GM21723 (cell line): ENCODE data around the gene TARS1.
"Not testable (repeated sequence)": the region's sequence is repeated elsewhere in the genome, so short reads cannot be mapped to it uniquely, and the experiment has no call there.

Experiments used
- ATAC-seq: cut with Tn5 transposase; IDR thresholded peaks from one replicate; pipeline ENCODE4 v1.9.1; 2021; ENCODE audit warnings: mild to moderate bottlenecking, moderate library complexity; ENCODE audit not compliant: unreplicated experiment

TARS1 gene

GRCh38 chr5:33482335-33482734, 41.6 kb downstream of the TARS1 start:
- ATAC-seq: no peak

DNA sequence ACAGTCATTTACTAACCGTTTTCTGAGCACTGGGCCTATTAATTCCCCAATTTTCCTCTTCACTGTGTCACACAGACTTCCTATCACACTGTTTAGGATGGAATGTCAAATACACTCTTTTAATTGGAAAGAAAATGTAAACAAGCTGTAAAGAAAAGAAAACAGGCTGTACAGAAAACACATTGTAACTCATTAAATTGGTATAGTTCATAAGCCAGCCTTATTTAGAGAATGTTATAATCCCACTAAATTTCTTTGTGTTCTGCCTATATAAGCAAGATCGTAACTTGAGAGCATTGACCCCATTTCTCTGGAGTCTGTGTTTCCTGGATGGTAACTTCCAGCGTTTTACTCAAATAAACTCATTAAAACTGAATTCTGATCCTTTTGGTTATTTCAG, 46.5 kb downstream of the TARS1 start:
- no peak for ATAC-seq

GRCh38 chr5:33488558-33489355, 48.0 kb downstream of the TARS1 start:
- no peak for ATAC-seq

DNA sequence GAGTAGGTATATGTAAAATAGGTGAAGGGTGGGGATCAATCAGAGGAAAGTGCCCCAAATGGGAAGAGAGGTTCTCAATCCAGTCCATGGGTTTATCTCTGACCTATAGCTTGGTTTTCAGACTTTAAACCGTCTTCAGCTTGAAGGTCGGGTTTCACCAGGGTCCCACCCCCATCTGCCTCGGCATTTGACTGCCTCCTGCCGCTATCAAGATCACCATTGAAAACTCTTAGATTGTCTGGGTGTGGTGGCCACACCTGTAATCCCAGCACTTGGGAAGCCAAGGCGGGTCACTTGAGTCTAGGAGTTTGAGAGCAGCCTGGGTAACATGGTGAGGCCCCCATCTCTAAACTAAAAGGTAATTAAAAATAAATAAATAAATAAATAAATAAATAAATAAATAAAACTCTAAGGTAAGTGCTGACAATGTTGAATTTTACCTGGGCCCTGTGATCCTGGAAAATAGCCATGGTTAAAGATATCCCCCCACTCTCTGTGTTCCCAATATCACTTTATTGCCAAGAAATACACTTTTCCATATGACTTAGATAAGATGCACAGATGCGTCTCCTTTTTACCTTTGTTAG, 48.8 kb downstream of the TARS1 start:
- no peak for ATAC-seq

GRCh38 chr5:33490071-33490665, 49.4 kb downstream of the TARS1 start:
- ATAC-seq: no peak

DNA sequence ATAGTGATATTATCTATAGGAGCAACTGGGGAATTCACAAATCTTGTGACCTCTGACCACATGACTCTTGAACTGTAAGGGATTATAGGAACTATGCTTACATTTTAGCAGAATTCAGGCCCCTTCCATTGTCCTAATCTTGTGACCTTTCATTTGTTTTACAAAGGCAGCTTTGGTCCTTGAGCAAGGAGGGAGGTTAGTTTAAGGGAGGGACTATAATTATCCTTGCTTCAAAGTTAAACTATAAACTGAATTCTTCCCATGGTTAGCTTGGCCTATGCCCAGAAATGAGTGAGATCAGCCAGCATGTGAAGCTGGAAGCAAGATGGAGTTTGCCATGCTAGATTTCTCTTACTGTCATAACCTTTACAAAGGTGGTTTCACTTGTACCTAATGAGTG, 51.2 kb downstream of the TARS1 start:
- no peak for ATAC-seq

GRCh38 chr5:33494466-33494865, 53.7 kb downstream of the TARS1 start:
- ATAC-seq: no peak

DNA sequence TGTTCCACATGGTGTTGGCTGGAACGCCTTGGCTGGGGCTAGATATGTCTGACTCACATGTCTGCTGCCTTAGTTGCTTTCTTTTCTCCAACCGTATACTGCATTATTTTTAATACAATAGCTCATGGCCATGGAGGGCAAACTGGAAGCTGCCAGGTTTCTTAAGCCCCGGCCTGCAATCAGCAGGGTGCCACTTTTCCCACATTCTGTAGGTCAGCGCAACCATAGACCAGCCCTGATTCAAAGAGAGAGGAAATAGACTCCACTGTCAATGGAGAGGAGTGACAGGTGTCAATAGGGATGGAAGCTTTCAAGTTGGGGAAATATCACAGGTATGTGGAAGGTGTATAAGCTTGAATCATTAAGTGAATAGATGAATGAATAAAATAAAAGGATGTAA, 60.5 kb downstream of the TARS1 start:
- no peak for ATAC-seq

DNA sequence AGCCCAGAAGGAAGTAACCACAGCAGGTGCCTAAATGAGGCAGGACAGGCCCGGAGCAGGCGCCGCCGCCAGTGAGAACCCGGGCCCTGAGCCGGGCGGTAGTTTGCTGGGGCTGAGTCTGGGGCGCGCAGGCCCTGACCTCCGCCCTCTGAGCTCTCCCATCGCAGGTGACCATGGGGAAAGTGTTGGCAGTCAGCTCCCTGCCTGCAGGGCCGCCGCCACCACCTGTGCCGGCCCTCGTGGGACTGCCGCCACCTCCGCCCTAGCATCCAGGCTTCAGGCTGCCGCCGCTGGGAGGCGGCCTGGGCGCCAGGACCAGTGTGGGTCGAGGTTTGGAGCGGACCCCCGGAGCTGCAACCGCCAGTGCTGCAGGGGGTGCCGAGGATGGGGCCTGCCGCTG, 61.1 kb downstream of the TARS1 start:
- no peak for ATAC-seq

DNA sequence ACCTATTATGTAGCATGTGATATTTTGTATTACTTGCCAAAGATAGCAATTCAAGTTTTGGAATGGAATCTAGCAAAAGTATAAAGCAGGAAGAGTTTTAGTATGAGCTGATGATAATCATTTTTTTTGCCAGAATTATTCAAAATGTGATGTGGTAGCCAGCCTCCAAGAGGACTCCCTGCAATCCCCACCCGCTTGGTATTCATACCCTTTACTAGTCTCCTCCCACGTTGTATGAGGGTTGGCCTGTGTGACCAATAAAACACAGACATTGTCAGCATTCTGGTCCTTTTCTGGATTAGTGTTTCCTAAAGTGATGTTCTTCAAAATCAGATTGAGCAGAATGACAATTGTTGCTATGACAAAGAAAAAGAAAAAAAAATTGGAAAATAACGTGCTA, 63.8 kb downstream of the TARS1 start:
- ATAC-seq: no peak

DNA sequence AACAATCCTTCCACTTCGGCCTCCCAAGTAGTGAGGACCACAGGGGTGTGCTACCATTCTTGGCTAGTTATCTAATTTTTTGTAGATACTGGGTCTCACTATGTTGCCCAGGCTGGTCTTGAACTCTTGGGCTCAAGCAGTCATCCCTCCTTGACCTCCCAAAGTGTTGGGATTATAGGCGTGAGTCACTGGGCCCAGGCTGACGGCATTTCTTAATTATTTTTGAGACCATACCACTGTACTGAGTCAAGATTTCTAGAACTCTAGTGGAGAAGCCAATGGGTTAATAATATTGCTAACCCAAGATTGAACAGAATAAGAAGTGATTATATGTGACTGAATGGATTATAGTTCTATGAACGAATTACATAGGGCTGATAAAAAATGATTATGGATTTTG, 66.7 kb downstream of the TARS1 start:
- no peak for ATAC-seq

- ATAC-seq: no peak
Measured at GRCh38 chr5:33509036-33509435, 68.3 kb downstream of the TARS1 start.

DNA sequence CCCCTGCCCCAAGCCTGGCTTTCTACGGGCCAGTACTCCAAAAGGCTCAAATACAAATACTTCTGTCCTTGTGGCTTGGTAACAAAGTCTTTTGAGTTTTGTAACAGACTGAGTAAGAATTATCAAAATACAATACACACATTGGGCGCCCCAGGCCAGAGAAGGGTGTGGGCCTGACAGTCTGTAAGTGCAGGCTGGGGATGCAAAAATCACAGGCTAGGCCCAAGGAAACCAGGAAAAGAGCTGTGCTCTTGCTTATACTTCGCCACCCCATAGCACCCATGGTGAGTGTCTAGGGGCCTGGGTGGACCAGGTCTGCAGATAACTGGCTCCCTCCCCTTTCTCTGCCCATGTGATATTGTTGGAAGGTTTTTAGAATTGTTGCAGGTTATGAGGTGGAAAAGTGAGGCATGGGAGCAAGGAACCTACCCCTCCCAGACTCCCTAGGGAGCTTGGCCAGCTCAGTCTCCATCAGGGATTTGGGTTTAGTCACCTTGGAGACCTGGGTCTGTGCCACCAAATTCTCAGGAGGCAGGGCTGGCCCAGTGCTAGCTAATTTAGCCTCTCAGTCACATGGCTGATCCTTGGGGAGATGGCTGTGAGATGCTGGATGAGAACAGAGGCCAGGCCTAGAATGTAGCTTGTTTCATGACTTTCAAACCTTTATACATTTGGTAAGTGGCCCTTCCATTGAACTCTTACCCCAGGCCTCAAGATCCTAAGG, 72.9 kb downstream of the TARS1 start:
- no peak for ATAC-seq

DNA sequence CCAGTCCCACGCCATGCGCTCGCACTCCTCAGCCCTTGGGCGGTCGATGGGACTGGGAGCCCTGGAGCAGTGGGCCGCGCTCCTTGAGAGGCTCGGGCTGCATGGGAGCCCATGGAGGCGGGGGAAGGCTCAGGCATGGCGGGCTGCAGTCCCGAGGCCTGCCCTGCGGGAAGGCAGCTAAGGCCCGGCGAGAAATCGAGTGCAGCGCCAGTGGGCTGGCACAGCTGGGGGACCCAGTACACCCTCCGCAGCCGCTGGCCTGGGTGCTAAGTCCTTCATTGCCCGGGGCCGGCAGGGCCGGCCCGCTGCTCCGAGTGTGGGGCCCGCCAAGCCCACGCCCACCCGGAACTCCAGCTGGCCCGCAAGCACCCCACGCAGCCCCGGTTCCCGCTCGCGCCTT, 74.6 kb downstream of the TARS1 start:
- not testable (repeated sequence) for ATAC-seq

DNA sequence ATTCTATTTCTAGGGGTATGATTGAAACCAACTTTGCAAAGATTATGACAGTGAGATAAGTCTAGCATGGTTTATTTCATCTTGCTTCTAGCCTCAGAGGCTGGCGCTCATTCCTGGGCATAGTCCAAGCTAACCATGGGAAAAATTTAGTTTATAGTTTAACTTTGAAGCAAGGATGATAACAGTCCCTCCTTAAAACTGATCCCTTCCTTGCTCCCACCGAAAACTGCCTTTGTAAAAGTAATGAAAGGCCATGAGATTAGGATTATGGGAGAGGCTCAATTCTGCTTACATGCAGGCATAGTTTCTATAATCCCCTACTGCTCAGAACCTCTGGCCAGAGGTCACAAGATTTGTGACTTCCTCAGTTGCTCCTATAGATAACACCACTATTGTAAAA, 75.7 kb downstream of the TARS1 start:
- ATAC-seq: no peak
